MCF 10A (cell line): ENCODE data around the gene INTU. TPM values are rescaled to one million over a fixed set of nuclear protein-coding genes. Genes with fewer than 3 reads are reported as not detected.

Experiments
- BruUV-seq: library from RNA; stranded (reverse); fragments of 400-500 nt; replicated peaks from 2 replicates; lab custom pipeline; 2021; lab: Mats Ljungman, UMichigan
- CTCF ChIA-PET: fragments of 300-600 bp; sonication (Branson Sonifier 250); formaldehyde crosslinking; extraction: SDS; loops from one replicate; lab custom pipeline; 2021; ENCODE audit warnings: antibody characterized with exemption, inconsistent platforms; lab: Yijun Ruan, JAX
- POLR2A ChIA-PET: fragments of 300-600, 350-650 bp; sonication (Branson Sonifier 250); formaldehyde crosslinking; extraction: SDS; loops from one replicate; lab custom pipeline; 2020; ENCODE audit warnings: antibody characterized with exemption, inconsistent platforms; lab: Yijun Ruan, JAX
- DNase-seq: peaks from one replicate; pipeline ENCODE4 v3.0.0-alpha.2; 2018; ENCODE audit not compliant: unreplicated experiment
- H3K27ac Mint-ChIP-seq: one replicate; pipeline ENCODE4 v1.8.0; 2022; ENCODE audit warnings: mild to moderate bottlenecking, low read depth, mixed read lengths; ENCODE audit not compliant: unreplicated experiment
- H3K27me3 Mint-ChIP-seq: one replicate; pipeline ENCODE4 v1.8.0; 2022; ENCODE audit warnings: mixed read lengths; ENCODE audit not compliant: insufficient read depth, unreplicated experiment
- H3K36me3 Mint-ChIP-seq: one replicate; pipeline ENCODE4 v1.8.0; 2022; ENCODE audit warnings: mild to moderate bottlenecking, moderate library complexity, mixed read lengths; ENCODE audit not compliant: insufficient read depth, unreplicated experiment
- H3K4me1 Mint-ChIP-seq: one replicate; pipeline ENCODE4 v1.8.0; 2022; ENCODE audit warnings: mixed read lengths; ENCODE audit not compliant: insufficient read depth, unreplicated experiment
- H3K4me3 Mint-ChIP-seq: one replicate; pipeline ENCODE4 v1.8.0; 2022; ENCODE audit warnings: mild to moderate bottlenecking, moderate library complexity, mixed read lengths; ENCODE audit not compliant: unreplicated experiment
- H3K9me3 Mint-ChIP-seq: one replicate; pipeline ENCODE4 v1.8.0; 2022; ENCODE audit warnings: mixed read lengths; ENCODE audit not compliant: unreplicated experiment
- CTCF ChIP-seq: fragments of 200-600 bp; IDR thresholded peaks from one replicate; pipeline ENCODE4 v1.8.0; 2022; ENCODE audit warnings: antibody characterized with exemption, mild to moderate bottlenecking; ENCODE audit not compliant: unreplicated experiment
- intact Hi-C: fragments of 100-400 bp; cut with micrococcal nuclease; formaldehyde crosslinking; loops from 2 replicates; pipeline ENCODE4 v1.14.1; 2022
- total RNA-seq: library from RNA; stranded (reverse); gene quantifications from 2 replicates; pipeline ENCODE4 v1.2.3, GENCODE V29; 2022

INTU gene
- total RNA-seq, 1 experiment from 2014 or later, result 5.9 TPM

GRCh38 chr4:127759893-127760292, 127.1 kb downstream of the INTU start:
- Mint-ChIP-seq H3K4me1 (no peaks in the 10 kb centered on the region), H3K27me3 (no peaks in the 10 kb centered on the region), H3K27ac (no peak overlapping the region), H3K36me3 (no peaks in the 10 kb centered on the region), H3K4me3 (no peak overlapping the region), H3K9me3 (no peaks in the 10 kb centered on the region)
- BruUV-seq, result no TSS peak
- peak; percentile 25 for DNase-seq
- POLR2A ChIA-PET, result no interaction called here
- intact Hi-C loops, result no loop called here
- CTCF ChIA-PET, result interaction anchor here (1.1 kb wide), 1 partner anchor 27 kb away, joined by 3 read pairs; no protein-coding TSS in a partner anchor
- no peak for TF ChIP-seq CTCF

DNA sequence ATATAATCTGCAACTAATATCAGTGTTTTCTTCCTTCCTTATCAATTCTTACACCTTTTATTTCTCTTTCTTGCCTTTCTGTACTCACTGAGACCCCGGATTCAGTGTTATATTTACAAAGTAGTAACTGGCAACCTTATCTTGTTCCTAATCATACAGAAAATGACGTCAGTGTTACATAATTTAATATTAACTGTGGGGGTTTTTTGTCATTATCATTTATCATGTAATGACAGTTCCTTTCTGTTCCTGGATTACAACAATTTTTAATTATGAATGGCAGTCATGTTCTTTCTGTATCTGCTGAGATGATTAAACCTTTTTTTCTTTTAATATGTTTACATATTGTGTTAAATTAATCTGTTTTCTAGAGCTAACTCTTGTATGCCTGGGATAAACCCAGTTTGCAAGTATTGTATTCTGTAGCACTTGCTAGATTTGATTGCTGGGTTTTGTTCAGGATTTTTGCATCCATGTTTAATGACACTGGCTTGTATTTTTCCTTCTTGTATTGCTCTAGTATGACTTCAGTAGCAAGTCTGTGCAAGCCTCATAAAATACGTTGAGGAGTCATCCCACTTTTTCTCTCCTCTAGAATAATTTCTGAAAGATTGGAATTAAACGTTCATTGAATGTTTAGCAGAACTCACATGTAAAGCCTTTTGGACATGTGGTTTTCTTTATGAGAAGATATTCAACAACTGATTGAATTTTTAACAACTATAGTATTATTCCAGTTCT, 138.9 kb downstream of the INTU start:
- no peak overlapping the region for H3K27ac Mint-ChIP-seq
- no peaks in the 10 kb centered on the region for H3K27me3 Mint-ChIP-seq
- no TSS peak for BruUV-seq
- TF ChIP-seq CTCF, result no peak
- no peaks in the 10 kb centered on the region for H3K36me3 Mint-ChIP-seq
- DNase-seq, result no peak
- no peak overlapping the region for H3K4me3 Mint-ChIP-seq
- POLR2A ChIA-PET, result interaction anchor here (3.5 kb wide), 1 partner anchor 11 kb away, joined by 31 read pairs; the partner anchor contains the start of gene HSPA4L
- peaks cover 9% of the 10 kb centered on the region for H3K4me1 Mint-ChIP-seq
- H3K9me3 Mint-ChIP-seq, result no peaks in the 10 kb centered on the region
- CTCF ChIA-PET, result interaction anchor here (0.7 kb wide), 1 partner anchor 165 kb away, joined by 5 read pairs; no protein-coding TSS in a partner anchor
- intact Hi-C loops, result no loop called here

GRCh38 chr4:127772769-127773671, 140.3 kb downstream of the INTU start:
- BruUV-seq, result no TSS peak
- Mint-ChIP-seq H3K4me3 (no peak overlapping the region), H3K36me3 (no peaks in the 10 kb centered on the region), H3K27ac (no peak overlapping the region), H3K27me3 (no peaks in the 10 kb centered on the region), H3K4me1 (peaks cover 10% of the 10 kb centered on the region), H3K9me3 (no peaks in the 10 kb centered on the region)
- DNase-seq, result no peak
- TF ChIP-seq CTCF, result no peak
- intact Hi-C loops, result no loop called here
- ChIA-PET POLR2A (interaction anchor here (1.0 to 3.5 kb wide), 2 partner anchors 10 to 287 kb away, joined by 4 to 31 read pairs; partner anchors contain the start of gene HSPA4L), CTCF (interaction anchor here (0.6 to 0.7 kb wide), 2 partner anchors 74 to 166 kb away, joined by 3 to 5 read pairs; no protein-coding TSS in a partner anchor)
